HEK293T (cell line): ENCODE results near the gene TCN2.
"Not testable (repeated sequence)": the region's sequence is repeated elsewhere in the genome, so short reads cannot be mapped to it uniquely, and the experiment has no call there.

Source experiments
- CTCF ChIA-PET: fragments of 350-600 bp; formaldehyde crosslinking; extraction: SDS; loops from one replicate; lab custom pipeline; 2021; ENCODE audit warnings: antibody characterized with exemption, inconsistent platforms; lab: Yijun Ruan, JAX
- POLR2A ChIA-PET: fragments of 350-600 bp; formaldehyde crosslinking; extraction: SDS; loops from one replicate; lab custom pipeline; 2020; ENCODE audit warnings: antibody characterized with exemption, inconsistent platforms; lab: Yijun Ruan, JAX
- DNase-seq: peaks from one replicate; pipeline ENCODE4 v3.0.0; 2012; ENCODE audit warnings: mixed read lengths; ENCODE audit errors: extremely low spot score
- ARNT ChIP-seq: fragments of 450-650 bp; IDR thresholded peaks from 2 replicates; pipeline ENCODE4 v1.6.1; 2017; ENCODE audit warnings: mild to moderate bottlenecking
- BHLHE40 ChIP-seq: fragments of 450-650 bp; IDR thresholded peaks from 2 replicates; pipeline ENCODE4 v1.6.1; 2016; ENCODE audit warnings: mild to moderate bottlenecking, moderate library complexity, borderline replicate concordance
- CTBP1 ChIP-seq: fragments of 450-650 bp; IDR thresholded peaks from 2 replicates; pipeline ENCODE4 v1.6.1; 2016; ENCODE audit warnings: borderline replicate concordance
- ELF4 ChIP-seq: fragments of 450-650 bp; IDR thresholded peaks from 2 replicates; pipeline ENCODE4 v1.6.1; 2017; ENCODE audit warnings: antibody characterized with exemption
- FOXA1 ChIP-seq: fragments of 450-650 bp; IDR thresholded peaks from 2 replicates; pipeline ENCODE4 v1.6.1; 2016; ENCODE audit warnings: mild to moderate bottlenecking
- FOXK2 ChIP-seq: fragments of 450-650 bp; IDR thresholded peaks from 2 replicates; pipeline ENCODE4 v1.6.1; 2016; ENCODE audit warnings: mild to moderate bottlenecking
- FOXM1 ChIP-seq: fragments of 450-650 bp; IDR thresholded peaks from 2 replicates; pipeline ENCODE4 v1.6.1; 2017; ENCODE audit warnings: mild to moderate bottlenecking, borderline replicate concordance
- HDGF ChIP-seq: fragments of 450-650 bp; IDR thresholded peaks from 2 replicates; pipeline ENCODE4 v1.6.1; 2017; ENCODE audit warnings: antibody characterized with exemption, borderline replicate concordance
- L3MBTL2 ChIP-seq: fragments of 450-650 bp; conservative IDR thresholded peaks from 2 replicates; pipeline ENCODE4 v1.6.1; 2016; ENCODE audit warnings: mild to moderate bottlenecking
- LEF1 ChIP-seq: fragments of 450-650 bp; IDR thresholded peaks from 2 replicates; pipeline ENCODE4 v1.6.1; 2017; ENCODE audit warnings: mild to moderate bottlenecking, borderline replicate concordance
- NFRKB ChIP-seq: fragments of 450-650 bp; IDR thresholded peaks from 2 replicates; pipeline ENCODE4 v1.6.1; 2016; ENCODE audit warnings: mild to moderate bottlenecking, moderate library complexity
- SP1 ChIP-seq: fragments of 450-650 bp; IDR thresholded peaks from 2 replicates; pipeline ENCODE4 v1.6.1; 2017
- SUZ12 ChIP-seq: fragments of 450-650 bp; IDR thresholded peaks from 2 replicates; pipeline ENCODE4 v1.6.1; 2016; ENCODE audit warnings: mild to moderate bottlenecking
- TARDBP ChIP-seq: fragments of 450-650 bp; IDR thresholded peaks from 2 replicates; pipeline ENCODE4 v1.6.1; 2016
- ZNF384 ChIP-seq: fragments of 450-650 bp; IDR thresholded peaks from 2 replicates; pipeline ENCODE4 v1.6.1; 2016
- TF ChIP-seq, protein P1 (sequence below): fragments of 450-650 bp; IDR thresholded peaks from 2 replicates; pipeline ENCODE4 v1.6.1; 2016

Gene TCN2

DNA sequence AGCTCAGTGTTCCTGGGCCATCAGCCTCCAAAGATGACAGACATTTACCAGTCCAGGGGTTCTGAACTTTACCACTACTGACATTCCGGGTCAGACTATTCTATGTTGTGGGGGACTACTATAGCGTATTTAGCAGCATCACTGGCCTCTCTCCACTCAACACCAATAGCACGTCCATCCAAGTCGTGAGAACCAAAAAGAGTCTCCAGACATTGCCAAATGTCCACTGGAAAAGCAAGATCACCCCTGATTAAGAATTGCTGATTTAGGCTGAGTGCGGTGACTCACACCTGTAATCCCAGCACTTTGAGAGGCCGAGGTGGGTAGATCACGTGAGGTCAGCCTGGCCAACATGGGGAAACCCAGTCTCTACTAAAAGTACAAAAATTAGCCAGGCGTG is 20.6 kb upstream of the TCN2 start:
- POLR2A ChIA-PET = no interaction called here
- no peak for TF ChIP-seq ARNT
- TF ChIP-seq, protein P1, sequence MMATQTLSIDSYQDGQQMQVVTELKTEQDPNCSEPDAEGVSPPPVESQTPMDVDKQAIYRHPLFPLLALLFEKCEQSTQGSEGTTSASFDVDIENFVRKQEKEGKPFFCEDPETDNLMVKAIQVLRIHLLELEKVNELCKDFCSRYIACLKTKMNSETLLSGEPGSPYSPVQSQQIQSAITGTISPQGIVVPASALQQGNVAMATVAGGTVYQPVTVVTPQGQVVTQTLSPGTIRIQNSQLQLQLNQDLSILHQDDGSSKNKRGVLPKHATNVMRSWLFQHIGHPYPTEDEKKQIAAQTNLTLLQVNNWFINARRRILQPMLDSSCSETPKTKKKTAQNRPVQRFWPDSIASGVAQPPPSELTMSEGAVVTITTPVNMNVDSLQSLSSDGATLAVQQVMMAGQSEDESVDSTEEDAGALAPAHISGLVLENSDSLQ = no peak
- no peak for TF ChIP-seq ELF4
- TF ChIP-seq FOXA1 = no peak
- no peak for TF ChIP-seq CTBP1
- TF ChIP-seq FOXK2 = no peak
- TF ChIP-seq ZNF384 = no peak
- TF ChIP-seq TARDBP = no peak
- TF ChIP-seq HDGF = no peak
- no peak for TF ChIP-seq LEF1
- no peak for TF ChIP-seq FOXM1
- no peak for TF ChIP-seq SUZ12
- TF ChIP-seq NFRKB = no peak
- no peak for TF ChIP-seq BHLHE40
- no peak for TF ChIP-seq SP1
- DNase-seq = no peak
- CTCF ChIA-PET = no interaction called here

GRCh38 chr22:30591191-30591587 is 15.8 kb upstream of the TCN2 start:
- CTCF ChIA-PET = interaction anchor here (1.0 kb wide), 1 partner anchor 10 kb away, joined by 3 read pairs; no protein-coding TSS in a partner anchor
- DNase-seq = no peak
- TF ChIP-seq FOXM1 = no peak
- no peak for TF ChIP-seq ZNF384
- no peak for TF ChIP-seq FOXK2
- no peak for TF ChIP-seq ELF4
- TF ChIP-seq FOXA1 = no peak
- TF ChIP-seq, protein P1 = no peak
- TF ChIP-seq L3MBTL2 = no peak
- TF ChIP-seq SUZ12 = no peak
- TF ChIP-seq TARDBP = no peak
- no peak for TF ChIP-seq HDGF
- no peak for TF ChIP-seq BHLHE40
- no peak for TF ChIP-seq NFRKB
- TF ChIP-seq LEF1 = no peak
- no peak for TF ChIP-seq ARNT
- no peak for TF ChIP-seq SP1
- TF ChIP-seq CTBP1 = no peak
- POLR2A ChIA-PET = interaction anchor here (0.6 to 1.3 kb wide), 8 partner anchors 11 to 169 kb away, joined by 3 to 5 read pairs (median 4); partner anchors contain the start of gene TCN2

DNA sequence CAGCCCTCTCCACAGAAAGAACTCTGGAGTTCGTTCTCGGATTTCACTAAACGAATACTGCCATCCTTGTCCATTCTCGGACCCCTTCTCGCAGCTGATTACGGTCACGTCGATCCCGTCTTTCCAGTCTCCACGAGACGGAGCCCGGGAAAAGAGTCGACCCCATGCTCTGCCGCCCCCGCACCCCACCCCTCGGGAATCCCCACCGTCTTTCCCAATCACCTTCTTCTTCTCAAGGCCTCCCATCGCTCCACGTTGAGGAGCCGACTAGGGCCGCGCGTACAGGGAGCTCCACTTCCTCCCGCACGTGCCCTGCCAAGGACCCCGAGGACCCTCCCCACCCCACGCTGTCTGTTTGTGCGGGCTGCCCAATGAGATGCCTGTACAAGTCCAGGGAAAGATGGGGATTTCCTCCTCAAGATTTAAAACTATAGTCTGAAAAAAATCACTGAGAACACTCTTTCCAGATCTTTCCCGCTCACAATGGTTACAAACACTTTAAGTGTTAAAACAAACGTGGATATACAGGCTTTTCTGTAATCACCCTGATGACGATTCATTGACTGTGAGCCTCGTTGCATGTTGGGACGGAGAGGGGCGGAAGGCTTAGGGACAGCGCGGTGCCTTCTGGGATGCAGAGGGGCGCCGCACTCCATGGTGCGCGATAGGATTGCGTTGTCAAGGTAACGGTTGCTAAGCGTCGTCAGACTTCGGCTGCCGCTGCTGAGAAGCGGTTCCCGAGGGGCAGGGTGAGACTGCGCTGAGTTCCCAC is 15.2 kb upstream of the TCN2 start, which contains the start of gene PES1:
PES1 (minus strand) TSS at position 323 of the 772 bp plus-strand sequence; CDS start at position 246, 77 bp downstream.
- TF ChIP-seq CTBP1 (no peak; the same call in 1 of the 2 replicates), L3MBTL2 (peak; percentile 96), FOXM1 (0 out of 2 replicates have a peak, but pooled peaks have one; percentile 20), NFRKB (peak; percentile 72), FOXK2 (peak; percentile 90), HDGF (no peak), BHLHE40 (peak; percentile 69), ELF4 (peak; percentile 91), TARDBP (no peak), ZNF384 (no peak), LEF1 (no peak), ARNT (peak; percentile 73), SP1 (no peak), FOXA1 (no peak), SUZ12 (peak; percentile 93)
- TF ChIP-seq, protein P1 = peak; percentile 42; the same call in 1 of the 2 replicates
- ChIA-PET POLR2A (interaction anchor here (0.6 to 1.3 kb wide), 8 partner anchors 10 to 170 kb away, joined by 3 to 5 read pairs (median 4); partner anchors contain the start of gene TCN2), CTCF (interaction anchor here (1.0 kb wide), 1 partner anchor 10 kb away, joined by 3 read pairs; no protein-coding TSS in a partner anchor)
- peak; percentile 100 for DNase-seq

GRCh38 chr22:30592360-30592713 is 14.6 kb upstream of the TCN2 start:
- POLR2A ChIA-PET = interaction anchor here (0.6 to 1.3 kb wide), 5 partner anchors 13 to 170 kb away, joined by 3 to 4 read pairs (median 3); no protein-coding TSS in a partner anchor
- CTCF ChIA-PET, DNase-seq: not testable (repeated sequence)

DNA sequence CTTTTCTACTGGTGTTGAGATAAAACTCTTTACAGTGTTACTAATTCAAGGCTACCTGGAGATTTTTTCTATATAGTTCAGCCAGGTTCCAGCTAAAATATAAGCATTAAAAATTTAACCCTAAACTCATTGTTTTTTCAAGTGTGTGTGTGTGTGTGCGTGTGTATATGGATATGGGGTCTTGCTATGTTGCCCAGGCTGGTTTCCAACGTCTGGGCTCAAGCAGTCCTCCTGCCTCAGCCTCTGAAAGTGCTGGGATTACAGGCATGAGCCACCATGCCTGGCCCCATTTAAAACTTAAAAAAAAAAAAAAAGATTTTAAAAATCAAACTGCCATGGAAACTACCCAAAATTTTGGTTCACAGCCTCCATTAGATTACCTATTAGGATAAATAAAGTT is 10.8 kb upstream of the TCN2 start:
- TF ChIP-seq NFRKB = no peak
- no peak for TF ChIP-seq L3MBTL2
- no peak for TF ChIP-seq ZNF384
- no peak for TF ChIP-seq FOXM1
- no peak for TF ChIP-seq SP1
- no peak for TF ChIP-seq ARNT
- DNase-seq = no peak
- ChIA-PET POLR2A (no interaction called here), CTCF (no interaction called here)

GRCh38 chr22:30596886-30597285 is 10.1 kb upstream of the TCN2 start:
- POLR2A ChIA-PET = no interaction called here
- CTCF ChIA-PET = no interaction called here
- TF ChIP-seq ZNF384 = no peak
- no peak for TF ChIP-seq SP1
- TF ChIP-seq NFRKB = no peak
- no peak for TF ChIP-seq ARNT
- no peak for TF ChIP-seq LEF1
- TF ChIP-seq, protein P1 = no peak
- no peak for TF ChIP-seq CTBP1
- no peak for TF ChIP-seq FOXM1
- no peak for TF ChIP-seq FOXA1
- no peak for TF ChIP-seq L3MBTL2
- TF ChIP-seq SUZ12 = no peak
- no peak for TF ChIP-seq ELF4
- DNase-seq = no peak
